Activated CD4-positive, alpha-beta T cell treated with anti-CD3 and anti-CD28 coated beads for 48 hours (primary cell): ENCODE measurements around the gene USP5.
"Not testable (repeated sequence)": the region's sequence is repeated elsewhere in the genome, so short reads cannot be mapped to it uniquely, and the experiment has no call there.

ENCODE experiments used
- DNase-seq: peaks from one replicate; pipeline ENCODE4 v3.0.0-alpha.2; 2020

USP5 gene

DNA sequence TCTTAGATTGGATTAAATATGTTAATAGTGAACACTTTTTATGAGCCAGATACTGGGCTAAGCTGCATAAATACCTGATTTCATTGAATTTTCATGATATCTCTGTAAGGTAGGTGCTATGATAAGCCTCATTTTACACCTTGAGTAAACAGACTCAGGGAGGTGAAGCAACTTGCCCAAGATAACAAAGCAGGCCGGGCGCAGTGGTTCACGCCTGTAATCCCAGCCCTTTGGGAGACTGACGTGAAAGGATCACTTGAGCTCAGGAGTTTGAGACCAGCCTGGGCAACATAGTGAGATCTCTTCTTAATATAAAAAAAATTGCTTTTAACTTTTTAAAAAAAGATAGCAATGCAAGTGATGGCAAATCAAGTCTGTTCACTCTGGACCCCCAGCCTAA, 9.9 kb upstream of the USP5 start:
- no peak for DNase-seq

DNA sequence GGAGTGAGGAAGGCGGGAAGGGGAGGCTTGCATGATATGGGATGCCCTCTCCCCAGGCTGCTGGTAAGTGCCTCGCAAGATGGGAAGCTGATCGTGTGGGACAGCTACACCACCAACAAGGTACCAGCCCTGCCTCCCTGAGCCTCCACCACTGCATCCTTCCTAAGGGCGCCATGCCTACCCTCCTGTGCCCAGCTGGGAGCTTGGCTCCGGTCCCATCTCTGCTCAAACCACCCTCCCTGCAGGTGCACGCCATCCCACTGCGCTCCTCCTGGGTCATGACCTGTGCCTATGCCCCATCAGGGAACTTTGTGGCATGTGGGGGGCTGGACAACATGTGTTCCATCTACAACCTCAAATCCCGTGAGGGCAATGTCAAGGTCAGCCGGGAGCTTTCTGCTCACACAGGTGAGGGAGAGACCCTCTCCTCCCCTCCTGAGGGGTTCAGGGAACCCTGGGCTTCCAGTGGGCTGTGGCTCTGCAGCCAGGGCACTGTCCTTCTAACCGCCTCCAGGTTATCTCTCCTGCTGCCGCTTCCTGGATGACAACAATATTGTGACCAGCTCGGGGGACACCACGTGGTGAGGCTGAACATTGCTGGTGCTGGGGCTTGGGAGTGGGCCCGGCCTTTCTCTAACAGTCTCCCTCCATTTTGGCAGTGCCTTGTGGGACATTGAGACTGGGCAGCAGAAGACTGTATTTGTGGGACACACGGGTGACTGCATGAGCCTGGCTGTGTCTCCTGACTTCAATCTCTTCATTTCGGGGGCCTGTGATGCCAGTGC, 8.6 kb upstream of the USP5 start:
- DNase-seq: no peak

DNA sequence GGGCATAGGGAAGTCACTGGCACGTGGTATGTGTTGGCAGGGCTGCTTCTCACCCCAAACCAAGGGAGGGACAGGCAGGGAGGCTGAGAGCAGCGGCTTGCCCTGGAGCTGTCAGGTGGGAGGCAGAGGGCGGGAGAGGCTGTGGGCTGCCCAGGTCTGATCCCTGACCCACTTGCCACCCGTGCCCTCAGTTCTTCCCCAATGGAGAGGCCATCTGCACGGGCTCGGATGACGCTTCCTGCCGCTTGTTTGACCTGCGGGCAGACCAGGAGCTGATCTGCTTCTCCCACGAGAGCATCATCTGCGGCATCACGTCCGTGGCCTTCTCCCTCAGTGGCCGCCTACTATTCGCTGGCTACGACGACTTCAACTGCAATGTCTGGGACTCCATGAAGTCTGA, 6.6 kb upstream of the USP5 start:
- no peak for DNase-seq

DNA sequence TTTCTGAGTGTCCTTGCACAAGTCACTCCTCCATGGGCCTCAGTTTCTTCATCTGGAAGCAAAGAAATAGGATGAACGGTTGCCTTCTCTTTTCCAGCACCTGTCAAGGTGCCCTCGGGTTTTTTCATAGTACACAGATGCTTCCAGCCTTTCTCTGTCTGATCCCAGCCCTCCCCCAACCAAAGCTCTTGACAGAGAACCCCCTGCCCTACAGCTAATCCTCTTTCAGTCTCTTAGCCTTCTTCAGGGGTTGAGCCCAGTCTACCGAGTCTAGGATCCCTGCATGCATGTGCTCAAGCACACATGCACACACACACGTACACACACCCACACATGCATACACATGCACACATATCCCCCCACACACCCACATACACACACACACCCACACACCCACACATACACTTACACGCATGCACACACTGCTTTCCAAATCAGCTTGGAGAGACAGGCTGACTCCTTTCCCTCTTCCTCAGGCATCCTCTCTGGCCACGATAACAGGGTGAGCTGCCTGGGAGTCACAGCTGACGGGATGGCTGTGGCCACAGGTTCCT, 5.6 kb upstream of the USP5 start:
- no peak for DNase-seq

DNA sequence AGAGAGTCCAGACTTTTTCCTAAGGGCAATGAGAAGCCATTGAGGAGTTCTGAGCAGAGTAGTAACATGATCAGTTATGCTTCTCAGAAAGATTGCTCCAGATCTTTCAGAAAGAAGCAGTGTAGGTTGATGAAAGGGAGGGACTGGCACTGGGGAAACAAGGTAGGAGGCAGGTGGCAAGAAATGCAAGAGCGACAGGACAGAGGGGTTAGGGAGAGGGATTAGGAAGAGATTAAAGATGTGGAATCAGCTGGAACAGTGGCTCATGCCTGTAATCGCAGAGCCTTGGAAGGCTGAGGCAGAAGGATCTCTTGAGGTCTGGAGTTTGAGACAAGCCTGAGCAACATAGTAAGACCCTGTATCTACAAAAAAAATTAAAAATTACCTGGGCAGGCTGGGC, 4.3 kb upstream of the USP5 start:
- DNase-seq: no peak

DNA sequence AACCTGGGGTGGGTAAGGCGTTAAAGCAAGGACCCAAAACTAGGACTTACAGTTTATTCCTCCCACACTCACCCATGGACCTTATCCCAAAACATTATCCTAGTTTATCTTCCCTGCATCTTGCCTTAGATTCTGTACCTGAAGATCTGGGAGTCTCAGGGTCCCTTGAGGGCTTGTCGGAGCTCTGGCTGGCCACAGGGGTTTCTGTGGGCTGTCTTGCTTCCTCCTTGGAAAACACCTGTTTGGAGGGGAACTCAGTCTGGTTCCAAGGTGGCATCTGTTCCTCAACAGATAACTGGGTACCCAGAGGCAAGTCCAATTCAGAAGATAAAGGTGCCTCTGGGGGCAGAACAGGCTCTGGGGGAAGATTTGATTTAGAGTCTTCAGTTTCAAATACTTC, 2.5 kb upstream of the USP5 start:
- no peak for DNase-seq

DNA sequence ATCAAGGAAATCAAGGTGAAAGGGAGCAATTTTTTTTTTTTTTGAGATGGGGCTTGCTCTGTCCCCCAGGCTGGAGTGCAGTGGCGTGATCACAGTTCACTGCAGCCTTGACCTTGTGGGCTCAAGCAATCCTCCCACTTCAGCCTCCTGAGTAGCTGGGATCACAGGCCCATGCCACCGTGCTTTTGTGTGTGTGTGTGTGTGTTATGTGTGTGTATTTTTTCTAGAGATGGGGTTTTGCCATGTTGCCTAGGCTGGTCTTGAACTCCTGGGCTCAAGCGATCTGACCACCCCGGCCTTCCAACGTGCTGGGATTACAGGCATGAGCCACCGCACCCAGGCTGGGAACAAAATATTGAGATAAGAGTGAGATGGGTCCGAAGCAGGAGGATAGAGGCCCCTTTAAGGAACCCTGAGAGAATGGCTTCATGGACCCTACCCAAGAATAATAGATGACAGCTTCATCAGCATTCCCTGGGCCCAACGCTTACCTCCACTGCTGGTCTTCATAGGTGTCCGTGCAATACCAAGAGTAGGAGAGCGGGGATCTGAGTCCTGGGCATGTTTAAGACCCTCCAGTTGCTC, 1.9 kb upstream of the USP5 start:
- no peak for DNase-seq

DNA sequence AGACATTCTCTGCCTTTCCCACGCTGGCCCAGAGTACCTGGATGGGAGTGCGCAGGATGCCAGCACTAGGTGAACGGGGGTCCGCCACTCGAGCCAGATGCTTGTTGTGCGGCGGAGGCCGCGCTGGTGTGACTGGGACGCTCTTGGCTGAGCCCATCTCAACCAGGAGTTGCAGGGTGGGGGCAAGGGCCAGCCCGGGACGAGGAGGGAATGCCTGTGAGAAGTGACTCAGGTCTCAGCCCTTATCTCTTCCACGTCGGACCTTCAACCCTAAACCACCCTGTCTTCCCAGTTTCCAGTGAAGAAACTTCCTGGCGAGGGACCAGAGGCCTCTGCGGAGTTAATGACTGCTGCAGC, 1.2 kb upstream of the USP5 start:
- DNase-seq: no peak

DNA sequence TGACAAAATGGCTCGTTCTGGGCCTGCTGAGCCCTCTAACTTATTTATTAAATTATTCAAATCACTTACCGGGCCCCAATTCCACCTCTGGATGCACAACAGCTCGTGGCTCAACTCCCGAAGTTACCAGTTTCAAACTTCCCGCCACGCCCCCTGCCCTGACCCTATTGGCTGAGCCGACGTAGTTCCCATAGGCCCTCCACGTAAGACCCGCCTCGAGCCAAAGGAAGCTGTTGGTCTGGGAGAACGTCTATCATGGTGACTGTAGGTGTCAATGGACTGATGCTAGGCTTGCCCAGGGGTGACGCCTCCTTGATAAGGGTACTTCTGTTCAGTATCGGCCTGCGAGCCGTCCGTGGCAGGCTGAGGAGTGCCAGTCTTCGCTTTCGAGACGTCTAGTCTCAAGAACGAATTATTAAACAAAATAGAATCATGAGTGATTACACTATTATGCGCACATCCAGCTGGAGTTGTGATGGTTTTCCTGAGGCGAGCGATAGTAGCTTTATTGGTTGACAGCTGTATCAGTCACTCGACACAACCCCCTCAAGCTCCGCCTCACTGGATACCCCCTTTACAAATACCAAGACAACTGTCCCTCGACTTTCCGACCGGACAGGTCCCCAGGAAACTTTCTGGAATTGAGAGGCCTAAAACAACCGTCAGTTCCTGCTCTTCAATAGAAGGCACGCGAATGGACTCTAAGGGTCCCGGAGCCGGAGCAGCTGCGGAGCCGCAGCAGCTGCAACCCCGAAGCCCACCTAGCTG, 613 bp upstream of the USP5 start, which contains the start of gene CDCA3:
Gene CDCA3 (minus strand): TSS at position 134 of the 768 bp plus-strand sequence. CDS start 334 bp downstream, outside the sequence.
- DNase-seq: peak; percentile 97

DNA sequence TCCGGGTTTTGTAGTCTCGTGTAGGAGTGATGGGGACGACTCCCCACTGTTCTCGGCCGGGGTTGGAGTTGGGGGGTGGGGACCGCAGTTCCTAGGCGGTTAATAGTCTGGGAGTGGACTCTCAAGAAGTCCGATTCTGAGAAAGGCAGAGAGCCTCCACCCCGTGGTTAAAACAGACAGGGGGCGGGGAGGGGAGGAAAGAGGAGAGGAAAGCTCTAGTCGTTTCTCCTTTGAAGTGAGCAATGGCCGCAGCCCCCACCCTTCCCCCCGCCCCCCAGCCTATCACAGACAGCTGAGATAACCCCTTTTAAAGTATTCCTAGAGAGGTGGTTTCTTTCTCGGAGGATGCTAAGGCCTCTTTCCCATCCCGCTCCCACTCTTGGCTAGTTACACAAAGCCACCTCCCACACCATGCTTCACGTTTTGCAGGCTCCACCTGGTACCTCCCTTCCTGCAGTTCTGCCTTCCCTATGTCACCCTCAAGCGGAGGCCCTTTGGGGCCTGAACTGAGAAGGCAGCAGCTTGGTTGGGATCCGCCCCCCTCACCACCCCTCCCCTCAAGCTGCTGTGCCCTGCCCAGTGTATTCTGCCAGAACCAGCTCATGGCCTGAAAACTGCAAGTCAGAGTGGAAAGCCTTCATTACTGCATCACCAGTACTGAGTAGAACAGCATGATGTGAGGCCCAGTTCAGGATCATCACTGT, 853 bp downstream of the USP5 start:
- peak; percentile 86 for DNase-seq

DNA sequence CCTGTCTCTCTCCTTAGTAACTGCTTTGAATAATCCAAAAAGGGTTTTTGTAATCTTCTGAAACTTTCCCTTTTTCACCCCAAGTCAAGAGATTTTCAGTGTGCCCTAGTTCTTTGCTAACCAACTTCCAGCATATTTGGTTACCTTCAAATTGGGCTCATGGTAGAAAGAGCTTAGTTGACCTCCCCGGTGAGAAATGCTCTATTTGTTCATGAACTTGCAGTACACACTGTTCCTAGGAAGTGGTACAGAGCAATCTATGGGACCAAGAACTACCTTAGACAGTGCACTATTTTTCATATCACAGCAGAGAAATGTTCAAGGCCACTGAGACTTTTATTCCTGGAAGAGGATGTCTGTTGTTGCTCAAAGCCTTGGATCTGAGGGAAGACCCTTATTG, 1.7 kb downstream of the USP5 start:
- no peak for DNase-seq

DNA sequence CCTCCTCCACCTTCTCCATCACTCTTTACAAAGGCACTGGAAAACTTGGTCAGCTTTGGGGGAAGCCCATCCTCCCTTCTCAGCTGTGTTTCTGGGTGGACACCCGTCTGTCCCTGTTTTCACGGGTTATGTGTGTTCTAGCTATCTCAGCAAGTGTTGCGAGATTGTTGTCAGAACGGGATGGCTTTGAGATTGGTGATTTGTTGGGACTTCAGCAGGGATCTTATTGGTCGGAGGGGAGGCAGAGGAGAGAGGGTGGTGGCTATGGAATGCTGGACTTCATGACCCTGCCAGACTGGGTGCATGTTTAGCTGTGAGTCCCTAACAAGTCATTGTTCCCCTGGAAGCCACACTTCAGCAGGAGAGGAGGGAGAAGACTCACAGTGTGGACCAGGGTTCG, 2.1 kb downstream of the USP5 start:
- no peak for DNase-seq

DNA sequence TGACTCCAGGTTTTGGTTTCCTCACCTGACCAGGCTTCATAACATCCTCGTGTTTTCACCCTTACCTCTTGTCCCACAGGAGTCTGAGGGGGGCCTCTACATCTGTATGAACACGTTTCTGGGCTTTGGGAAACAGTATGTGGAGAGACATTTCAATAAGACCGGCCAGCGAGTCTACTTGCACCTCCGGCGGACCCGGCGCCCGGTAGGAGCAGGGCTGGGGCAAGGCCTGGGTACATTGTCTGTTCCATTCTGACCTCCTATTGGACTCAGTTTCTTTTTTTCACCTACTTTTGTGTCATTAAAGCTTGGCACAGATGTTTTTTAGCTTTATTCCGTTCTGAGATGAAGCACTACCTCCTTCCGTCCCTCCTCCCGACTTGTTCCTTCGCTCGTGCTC, 3.4 kb downstream of the USP5 start:
- no peak for DNase-seq

DNA sequence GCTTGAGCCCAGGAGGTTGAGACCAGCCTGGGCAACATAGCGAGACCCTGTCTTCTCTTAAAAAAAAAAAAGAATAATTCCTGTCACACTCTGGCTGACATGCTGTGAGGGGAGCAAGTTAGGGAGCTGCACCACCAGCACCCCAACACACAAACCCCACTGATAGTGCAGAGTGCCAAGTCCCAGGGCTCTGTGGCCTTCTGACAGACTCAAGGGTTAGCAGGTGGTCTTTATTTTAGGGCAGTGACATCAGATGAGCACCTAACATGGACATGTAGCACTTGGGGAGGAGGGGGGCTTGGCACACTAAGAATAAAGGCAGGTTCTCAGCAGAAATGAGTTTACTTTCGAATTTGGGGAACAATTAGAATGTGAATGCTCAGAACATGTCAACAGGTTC, 6.8 kb downstream of the USP5 start:
- no peak for DNase-seq

DNA sequence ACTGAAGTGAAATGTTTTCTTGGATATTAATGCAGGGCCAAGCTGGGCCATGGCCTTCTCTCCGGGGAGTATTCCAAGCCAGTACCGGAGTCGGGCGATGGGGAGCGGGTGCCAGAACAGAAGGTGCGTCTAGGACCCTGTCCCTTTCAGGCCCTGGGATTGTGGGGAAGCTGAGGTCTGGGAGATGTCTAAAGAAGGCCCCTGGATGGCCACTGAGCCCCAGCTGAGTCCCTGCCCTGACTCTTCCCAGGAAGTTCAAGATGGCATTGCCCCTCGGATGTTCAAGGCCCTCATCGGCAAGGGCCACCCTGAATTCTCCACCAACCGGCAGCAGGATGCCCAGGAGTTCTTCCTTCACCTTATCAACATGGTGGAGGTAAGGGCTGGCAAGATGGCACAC, 8.2 kb downstream of the USP5 start:
- no peak for DNase-seq

DNA sequence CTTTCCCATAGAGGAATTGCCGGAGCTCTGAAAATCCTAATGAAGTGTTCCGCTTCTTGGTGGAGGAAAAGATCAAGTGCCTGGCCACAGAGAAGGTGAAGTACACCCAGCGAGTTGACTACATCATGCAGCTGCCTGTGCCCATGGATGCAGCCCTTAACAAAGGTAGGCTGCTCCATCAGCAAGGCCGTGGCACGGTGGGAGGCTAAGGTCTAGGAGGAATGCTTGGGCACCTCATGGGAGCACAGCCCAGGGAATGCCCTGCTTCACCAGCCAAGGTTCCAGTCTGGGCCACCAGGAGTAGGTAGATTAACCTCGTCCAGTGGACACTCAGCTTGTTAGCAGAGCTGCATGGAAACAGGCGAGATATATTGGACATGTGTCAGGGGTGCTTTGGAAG, 9.0 kb downstream of the USP5 start:
- DNase-seq: no peak

DNA sequence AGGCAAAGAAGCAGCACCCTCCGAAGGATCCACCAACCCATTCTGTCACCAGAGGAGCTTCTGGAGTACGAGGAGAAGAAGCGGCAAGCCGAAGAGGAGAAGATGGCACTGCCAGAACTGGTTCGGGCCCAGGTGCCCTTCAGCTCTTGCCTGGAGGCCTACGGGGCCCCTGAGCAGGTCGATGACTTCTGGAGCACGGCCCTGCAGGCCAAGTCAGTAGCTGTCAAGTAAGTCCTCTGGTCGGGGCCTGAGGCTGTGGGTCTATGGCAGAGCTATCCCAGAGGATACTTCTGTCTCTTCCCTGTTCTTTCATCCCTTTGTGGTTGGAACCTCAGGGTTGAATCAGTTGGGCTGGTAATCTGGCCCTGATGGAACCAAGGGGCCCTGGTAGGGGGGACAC, 9.4 kb downstream of the USP5 start:
- no peak for DNase-seq

DNA sequence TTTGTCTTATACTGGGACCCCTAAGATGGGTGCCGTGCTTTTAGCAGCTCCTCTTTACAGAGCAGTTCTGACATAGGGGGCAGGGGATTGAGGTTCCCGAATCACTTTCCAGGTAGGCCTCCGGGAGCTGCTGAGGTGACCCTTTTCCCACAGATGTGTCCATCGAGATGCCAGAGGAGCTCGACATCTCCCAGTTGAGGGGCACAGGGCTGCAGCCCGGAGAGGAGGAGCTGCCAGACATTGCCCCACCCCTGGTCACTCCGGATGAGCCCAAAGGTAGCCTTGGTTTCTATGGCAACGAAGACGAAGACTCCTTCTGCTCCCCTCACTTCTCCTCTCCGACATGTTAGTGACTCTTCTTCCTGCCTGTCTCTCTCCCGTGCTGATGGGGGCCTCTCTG, 11.1 kb downstream of the USP5 start:
- no peak for DNase-seq

DNA sequence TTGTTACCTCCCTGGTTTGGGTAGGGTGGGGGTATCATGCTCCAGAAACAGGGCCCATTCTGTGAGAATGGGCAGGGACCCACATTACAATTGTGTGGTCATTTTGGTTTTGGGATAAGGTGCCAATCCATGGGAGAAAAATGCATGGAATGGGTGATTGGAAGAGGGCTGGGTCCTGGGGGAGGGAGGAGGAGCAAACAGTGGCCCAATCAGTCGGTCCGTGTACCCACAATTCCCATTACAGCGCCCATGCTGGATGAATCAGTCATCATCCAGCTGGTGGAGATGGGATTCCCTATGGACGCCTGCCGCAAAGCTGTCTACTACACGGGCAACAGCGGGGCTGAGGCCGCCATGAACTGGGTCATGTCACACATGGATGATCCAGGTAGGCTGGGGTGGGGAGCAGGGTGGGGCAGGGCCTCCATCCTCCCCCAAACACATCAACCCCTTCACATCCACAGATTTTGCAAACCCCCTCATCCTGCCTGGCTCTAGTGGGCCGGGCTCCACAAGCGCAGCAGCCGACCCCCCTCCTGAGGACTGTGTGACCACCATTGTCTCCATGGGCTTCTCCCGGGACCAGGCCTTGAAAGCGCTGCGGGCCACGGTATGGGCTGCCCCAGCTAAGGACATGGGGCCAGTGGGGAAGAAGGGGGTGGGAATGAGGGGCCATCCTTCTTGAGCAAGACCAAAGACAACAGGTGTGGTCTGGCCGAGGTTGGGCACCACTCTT, 11.8 kb downstream of the USP5 start:
- DNase-seq: no peak

DNA sequence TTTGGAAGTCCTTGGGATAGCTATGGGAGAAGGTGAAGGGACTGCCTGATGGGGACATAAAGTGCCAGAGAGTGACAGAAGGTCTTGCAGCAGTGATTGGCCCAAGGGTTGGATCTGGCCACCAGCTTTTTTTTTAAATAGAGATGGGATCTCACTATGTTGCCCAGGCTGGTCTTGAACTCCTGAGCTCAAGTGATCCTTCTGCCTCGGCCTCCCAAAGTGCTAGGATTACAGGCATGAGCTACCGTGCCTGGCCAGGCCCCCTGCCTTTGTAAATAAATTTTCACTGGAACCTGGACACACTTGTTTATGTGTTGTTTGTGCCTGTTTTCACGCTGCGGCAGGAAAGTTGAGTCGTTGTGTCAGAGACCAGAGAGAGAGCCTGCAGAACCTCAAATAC, 13.4 kb downstream of the USP5 start:
- DNase-seq: not testable (repeated sequence)

DNA sequence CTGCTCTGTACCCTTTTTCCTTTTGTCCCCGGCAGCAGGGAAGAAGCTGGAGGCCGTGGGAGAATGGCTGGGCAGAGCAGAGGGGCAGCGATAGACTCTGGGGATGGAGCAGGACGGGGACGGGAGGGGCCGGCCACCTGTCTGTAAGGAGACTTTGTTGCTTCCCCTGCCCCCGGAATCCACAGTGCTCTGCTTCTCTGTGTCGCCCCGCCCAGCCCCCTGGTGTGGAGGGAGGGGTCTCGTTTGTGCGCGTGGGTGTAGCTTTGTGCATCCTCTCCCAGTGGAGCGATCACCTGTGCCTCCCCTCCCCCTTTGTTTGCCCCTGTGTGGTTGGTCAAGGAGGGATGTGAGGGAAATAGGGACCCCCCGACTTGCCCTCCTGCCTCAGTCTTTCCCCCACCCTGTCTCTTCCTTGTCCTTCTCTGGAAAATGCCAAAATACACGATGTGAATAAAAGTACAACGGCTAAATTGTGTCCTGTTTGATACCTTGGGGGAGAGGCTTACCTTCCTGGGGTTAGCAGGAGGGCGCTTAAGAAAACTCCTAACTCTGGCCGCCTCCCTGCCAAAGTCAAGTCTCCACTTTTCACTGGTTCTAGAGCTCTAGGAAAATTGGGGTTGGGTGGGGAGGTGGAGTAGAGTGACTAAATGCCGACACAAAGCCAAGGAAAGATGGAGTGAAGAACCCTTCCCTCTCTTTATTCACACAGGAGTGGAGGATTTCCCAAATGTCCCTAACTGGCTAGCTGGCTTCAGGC, 14.4 kb downstream of the USP5 start:
- no peak for DNase-seq

DNA sequence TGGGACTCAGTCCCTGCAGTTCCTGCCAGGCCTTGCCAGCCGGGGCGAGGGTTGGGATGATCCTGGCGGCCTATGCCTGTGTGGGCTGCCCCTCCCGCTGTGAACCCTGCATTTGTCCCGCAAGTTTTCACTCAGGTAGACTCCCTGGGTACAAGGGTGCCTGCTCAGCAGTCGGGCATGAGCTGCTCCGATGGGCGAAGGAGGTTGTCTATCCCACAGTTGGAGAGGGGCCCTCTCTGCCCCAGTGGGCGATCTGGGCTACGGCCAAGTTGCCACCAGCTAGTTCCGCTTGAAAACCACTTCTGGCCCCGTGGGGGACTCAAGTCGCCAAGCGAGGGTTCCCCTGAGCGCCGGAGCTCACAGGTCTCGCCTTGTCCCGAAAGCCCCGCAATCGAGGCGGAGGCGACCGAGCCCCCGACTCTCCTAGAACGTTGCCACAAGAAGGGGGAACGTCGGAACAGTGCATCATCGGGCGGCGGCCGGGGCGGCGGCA, 15.0 kb downstream of the USP5 start:
- DNase-seq: no peak
